HCT116 (cell line): ENCODE measurements around the gene AGAP1. TPM values are rescaled to one million over a fixed set of nuclear protein-coding genes. Genes with fewer than 3 reads are reported as not detected.

ENCODE experiments used
- ATAC-seq: fragments of 200-7000 bp; cut with Tn5 transposase; 2 replicates; pipeline ENCODE4 v1.9.1; 2020; ENCODE audit warnings: mild to moderate bottlenecking, moderate library complexity
- BruUV-seq: library from RNA; stranded (reverse); fragments of 400-500 nt; replicated peaks from 2 replicates; lab custom pipeline; 2021; lab: Mats Ljungman, UMichigan
- CTCF ChIA-PET: fragments of 300-600 bp; sonication (Branson Sonifier 250); formaldehyde crosslinking; loops from one replicate; lab custom pipeline; 2021; ENCODE audit warnings: antibody characterized with exemption; lab: Charles Lee
- POLR2A ChIA-PET: fragments of 300-600, 350-600 bp; sonication (Branson Sonifier 250); formaldehyde crosslinking; loops from one replicate; lab custom pipeline; 2021; ENCODE audit warnings: antibody characterized with exemption; lab: Charles Lee
- RAD21 ChIA-PET, 2 experiments: fragments of 300-600 bp; sonication (Branson Sonifier 250); formaldehyde crosslinking; loops; one replicate each; lab custom pipeline; 2023; ENCODE audit warnings: low total read pairs in 2 of 2; ENCODE audit not compliant: uncharacterized antibody in 2 of 2, unreplicated experiment in 2 of 2, low non-redundant PET in 1 of 2; lab: Charles Lee
- DNase-seq: peaks from one replicate; pipeline ENCODE4 v3.0.0-alpha.2; 2010; ENCODE audit warnings: low read depth, low spot score
- H2AFZ ChIP-seq: fragments of 200-600 bp; shearing (Covaris generic), sonication (generic); 2 replicates; pipeline ENCODE4 v1.6.1; 2017; ENCODE audit warnings: low read depth, mixed run types, mixed read lengths, antibody characterized with exemption, low read length; ENCODE audit not compliant: poor library complexity, severe bottlenecking
- H3K27ac ChIP-seq: 2 replicates; pipeline ENCODE4 v1.5.1; 2012; ENCODE audit warnings: low read depth, low read length
- H3K27me3 ChIP-seq: fragments of 200-600 bp; sonication (generic); 2 replicates; pipeline ENCODE4 v1.6.1; 2016; ENCODE audit warnings: mixed run types, low read length, mixed read lengths; ENCODE audit not compliant: insufficient read depth
- H3K36me3 ChIP-seq, 2 experiments: fragments of 200-500 bp in 1 of 2; fragments of 200-600 bp in 1 of 2; sonication (Bioruptor generic) in 1 of 2; sonication (generic) in 1 of 2; 2 replicates each; pipeline versions ENCODE4 v1.5.1 to v1.6.1; 2014 to 2016; ENCODE audit warnings: low read length in 2 of 2, inconsistent platforms in 1 of 2, mixed read lengths in 1 of 2, mixed run types in 1 of 2; ENCODE audit not compliant: insufficient read depth in 2 of 2, control insufficient read depth in 1 of 2
- H3K4me1 ChIP-seq, 2 experiments: fragments of 200-600 bp in 1 of 2; sonication (generic) in 1 of 2; 2 replicates each; pipeline versions ENCODE4 v1.5.1 to v1.6.1; 2012 to 2017; ENCODE audit warnings: low read length in 2 of 2, inconsistent platforms in 1 of 2, mild to moderate bottlenecking in 1 of 2, mixed read lengths in 1 of 2, mixed run types in 1 of 2, moderate library complexity in 1 of 2; ENCODE audit not compliant: insufficient read depth in 2 of 2, control insufficient read depth in 1 of 2
- H3K4me2 ChIP-seq: fragments of 200-600 bp; sonication (generic); 2 replicates; pipeline ENCODE4 v1.6.1; 2017; ENCODE audit warnings: mixed run types, low read length, mixed read lengths
- H3K4me3 ChIP-seq, 2 experiments: fragments of 200-600 bp in 1 of 2; sonication (generic) in 1 of 2; replicated peaks in 1 of 2; 2 replicates each; pipeline ENCODE4 v1.5.1; 2011 to 2016; ENCODE audit warnings: low read length in 2 of 2, control low read depth in 1 of 2, low read depth in 1 of 2, mild to moderate bottlenecking in 1 of 2, mixed read lengths in 1 of 2, mixed run types in 1 of 2
- H3K79me2 ChIP-seq: fragments of 200-600 bp; sonication (generic); 2 replicates; pipeline ENCODE4 v1.6.1; 2017; ENCODE audit warnings: mild to moderate bottlenecking, mixed run types, low read length, moderate library complexity, mixed read lengths; ENCODE audit not compliant: insufficient read depth
- H3K9ac ChIP-seq: fragments of 200-600 bp; sonication (generic); 2 replicates; pipeline ENCODE4 v1.6.1; 2016; ENCODE audit warnings: low read length, mixed read lengths
- H3K9me2 ChIP-seq: fragments of 200-600 bp; sonication (generic), shearing (Covaris generic); 2 replicates; pipeline ENCODE4 v1.6.1; 2017; ENCODE audit warnings: mixed run types, mild to moderate bottlenecking, moderate library complexity; ENCODE audit not compliant: insufficient read depth
- H3K9me3 ChIP-seq, 2 experiments: fragments of 200-500 bp in 1 of 2; fragments of 200-600 bp in 1 of 2; sonication (Bioruptor generic) in 1 of 2; sonication (generic) in 1 of 2; 2 replicates each; pipeline ENCODE4 v1.6.1; 2014 to 2017; ENCODE audit warnings: low read length in 2 of 2, mixed read lengths in 2 of 2, inconsistent platforms in 1 of 2, low read depth in 1 of 2, mild to moderate bottlenecking in 1 of 2, mixed run types in 1 of 2, moderate library complexity in 1 of 2; ENCODE audit not compliant: control insufficient read depth in 1 of 2, insufficient read depth in 1 of 2
- H4K20me1 ChIP-seq: fragments of 200-600 bp; sonication (generic), shearing (Covaris generic); 2 replicates; pipeline ENCODE4 v1.6.1; 2017; ENCODE audit warnings: mixed run types, mild to moderate bottlenecking, moderate library complexity; ENCODE audit not compliant: insufficient read depth
- CBX3 ChIP-seq: IDR thresholded peaks from 2 replicates; pipeline ENCODE4 v1.6.1; 2012; ENCODE audit warnings: low read depth
- ELF1 ChIP-seq: IDR thresholded peaks from 2 replicates; pipeline ENCODE4 v1.6.1; 2012; ENCODE audit warnings: low read depth, borderline replicate concordance
- EZH2phosphoT487 ChIP-seq: fragments of 200-600 bp; IDR thresholded peaks from 2 replicates; pipeline ENCODE4 v1.6.1; 2018; ENCODE audit warnings: antibody characterized with exemption, borderline replicate concordance
- FOSL1 ChIP-seq: IDR thresholded peaks from 2 replicates; pipeline ENCODE4 v1.6.1; 2012; ENCODE audit warnings: low read depth
- JUND ChIP-seq: IDR thresholded peaks from 2 replicates; pipeline ENCODE4 v1.6.1; 2012
- MAX ChIP-seq: IDR thresholded peaks from 2 replicates; pipeline ENCODE4 v1.6.1; 2012
- POLR2A ChIP-seq: IDR thresholded peaks from 2 replicates; pipeline ENCODE4 v1.7.0; 2011; ENCODE audit warnings: borderline replicate concordance; ENCODE audit not compliant: insufficient read depth, insufficient read length; ENCODE audit errors: extremely low read depth
- POLR2AphosphoS5 ChIP-seq: IDR thresholded peaks from 2 replicates; pipeline ENCODE4 v1.6.1; 2011; ENCODE audit warnings: mild to moderate bottlenecking, low read depth, low read length, moderate library complexity
- SP1 ChIP-seq: IDR thresholded peaks from 2 replicates; pipeline ENCODE4 v1.6.1; 2012; ENCODE audit warnings: low read depth
- TCF7L2 ChIP-seq: IDR thresholded peaks from 2 replicates; pipeline ENCODE4 v1.7.0; 2011; ENCODE audit warnings: borderline replicate concordance, inconsistent platforms; ENCODE audit not compliant: insufficient read depth, insufficient read length; ENCODE audit errors: extremely low read depth
- intact Hi-C: fragments of 100-400 bp; cut with micrococcal nuclease; formaldehyde crosslinking; loops from 2 replicates; pipeline ENCODE4 v1.10.0; 2022
- total RNA-seq: library from RNA; stranded (reverse); gene quantifications from one replicate; pipeline ENCODE4 v1.2.1, GENCODE V29; 2021; ENCODE audit not compliant: unreplicated experiment

Gene AGAP1
- total RNA-seq, 1 experiment from 2014 or later, result 43.8 TPM

DNA sequence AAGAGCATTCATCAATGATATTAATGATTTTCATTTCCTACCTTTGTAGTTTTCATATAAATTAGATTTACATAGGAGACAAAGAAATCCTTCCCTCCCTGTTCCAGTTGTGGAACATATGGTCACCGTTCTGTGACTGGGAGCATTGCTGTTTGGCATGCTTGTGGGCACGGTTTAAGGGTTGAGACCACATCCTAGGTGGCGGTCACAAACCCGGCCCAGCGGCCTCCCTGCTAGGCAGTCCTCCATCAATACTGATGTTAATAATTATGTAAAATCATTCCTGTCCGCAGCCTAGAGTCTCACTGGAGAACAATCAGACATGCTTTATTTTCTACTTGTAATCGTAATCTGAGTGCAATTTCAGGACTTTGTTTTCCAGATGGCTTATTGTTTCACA is 117.9 kb downstream of the AGAP1 start:
- Histone ChIP-seq H3K36me3 (no peaks in the 10 kb centered on the region), H3K9ac (no peak overlapping the region), H3K9me3 (no peaks in the 10 kb centered on the region), H3K4me2 (no peak overlapping the region), H3K27ac (no peak overlapping the region), H4K20me1 (no peaks in the 10 kb centered on the region; the same call in 1 of the 2 replicates), H2AFZ (no peak overlapping the region), H3K4me3 (no peak overlapping the region), H3K9me2 (no peaks in the 10 kb centered on the region), H3K27me3 (no peaks in the 10 kb centered on the region)
- RAD21 ChIA-PET, result no interaction called here
- intact Hi-C loops, result no loop called here
- no peak for ATAC-seq
- CTCF ChIA-PET, result no interaction called here
- POLR2A ChIA-PET, result no interaction called here
- BruUV-seq, result no TSS peak
- TF ChIP-seq CBX3, result no peak
- TF ChIP-seq SP1, result no peak
- no peak for TF ChIP-seq ELF1
- TF ChIP-seq MAX, result no peak
- no peak for TF ChIP-seq JUND
- no peak for TF ChIP-seq FOSL1
- TF ChIP-seq EZH2phosphoT487, result no peak
- no peak for TF ChIP-seq TCF7L2
- TF ChIP-seq, all 23 proteins: peak for 0
- H3K4me1 ChIP-seq, result no peaks in the 10 kb centered on the region
- peaks cover 95% of the 10 kb centered on the region for H3K79me2 ChIP-seq
- no peak for DNase-seq

DNA sequence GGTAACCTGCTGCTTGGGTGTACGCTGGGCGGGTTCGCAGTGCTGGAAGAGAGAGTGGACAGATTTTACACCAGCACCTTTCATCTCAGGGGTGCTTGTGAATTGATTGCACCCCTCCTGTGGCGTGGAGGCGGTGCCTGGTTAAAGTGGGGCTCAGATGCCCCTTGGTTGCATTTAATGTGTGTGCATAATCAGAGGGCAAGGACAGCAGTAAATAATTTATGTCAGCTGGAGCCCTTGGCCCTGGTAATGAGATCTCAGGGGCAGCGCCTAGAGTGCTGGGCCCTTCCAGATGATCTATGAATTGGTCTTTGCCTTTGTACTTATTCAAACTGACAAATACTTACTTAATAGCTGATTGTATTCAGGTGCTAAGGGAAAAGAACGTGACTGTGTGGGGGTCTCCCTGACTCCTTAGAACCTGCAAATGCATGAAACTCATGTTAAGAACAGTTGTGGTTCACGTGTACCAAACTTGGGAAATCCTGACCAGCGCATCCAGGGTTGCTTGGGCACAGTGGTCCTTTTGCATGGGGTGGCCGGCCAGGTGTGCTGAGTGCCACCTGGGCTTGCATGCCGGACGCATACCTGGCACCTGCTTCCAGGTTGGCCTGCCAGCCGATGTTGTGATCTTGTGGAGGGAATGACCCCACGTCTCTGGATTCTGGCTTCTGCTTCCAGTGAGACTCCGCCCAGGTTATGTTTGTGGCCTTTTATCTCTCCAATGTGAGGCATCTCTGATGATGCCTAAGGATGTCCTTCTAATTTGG is 118.5 kb downstream of the AGAP1 start:
- intact Hi-C loops, result no loop called here
- CTCF ChIA-PET, result no interaction called here
- H3K9me2 ChIP-seq, result no peaks in the 10 kb centered on the region
- DNase-seq (no peak), ATAC-seq (no peak)
- no peak overlapping the region for H2AFZ ChIP-seq
- no peaks in the 10 kb centered on the region for H3K9me3 ChIP-seq
- H3K4me1 ChIP-seq, result no peaks in the 10 kb centered on the region
- H3K9ac ChIP-seq, result no peak overlapping the region
- no peak overlapping the region for H3K27ac ChIP-seq
- BruUV-seq, result no TSS peak
- no peaks in the 10 kb centered on the region; the same call in 1 of the 2 replicates for H4K20me1 ChIP-seq
- RAD21 ChIA-PET, result no interaction called here
- H3K36me3 ChIP-seq, result no peaks in the 10 kb centered on the region
- POLR2A ChIA-PET, result no interaction called here
- H3K4me3 ChIP-seq, result no peak overlapping the region
- TF ChIP-seq POLR2A (no peak), FOSL1 (no peak), POLR2AphosphoS5 (no peak)
- TF ChIP-seq, all 23 proteins: peak for 0
- Histone ChIP-seq H3K27me3 (no peaks in the 10 kb centered on the region), H3K4me2 (no peak overlapping the region), H3K79me2 (peaks cover 95% of the 10 kb centered on the region)
